Stimulated activated CD8-positive, alpha-beta memory T cell treated with anti-CD3 and anti-CD28 coated beads, Interleukin-2, amount 100 ng/mL, for 48 hours (primary cell): ENCODE data around the gene CAPN2.

Source experiments
- DNase-seq, 2 donors: peaks; one replicate each; pipeline ENCODE4 v3.0.0-alpha.2; 2020; ENCODE audit warnings: low read depth in 2 of 2

The CAPN2 gene

GRCh38 chr1:223712194-223712849 is at the start of gene CAPN2:
TSS of gene CAPN2 (plus strand) at chr1:223712539. CDS start at chr1:223712641, 102 bp downstream.
- DNase-seq: peak; percentile 42 to 50

- no peak for DNase-seq
These were observed 49.4 kb upstream of the CAPN2 start for GRCh38 chr1:223662943-223663342.

GRCh38 chr1:223664106-223664505 is 48.2 kb upstream of the CAPN2 start:
- no peak for DNase-seq

- DNase-seq: no peak
These were observed 46.6 kb upstream of the CAPN2 start, which contains the start of gene CAPN8 for GRCh38 chr1:223665592-223666312. TSS of gene CAPN8 (minus strand) at chr1:223665701. CDS start at chr1:223665646, 55 bp downstream.

- DNase-seq: no peak
These were observed 44.7 kb upstream of the CAPN2 start for GRCh38 chr1:223667484-223668182.

GRCh38 chr1:223669003-223669795 is 43.1 kb upstream of the CAPN2 start:
- DNase-seq: no peak

- DNase-seq: peak; percentile 2 to 4
These were observed 41.7 kb upstream of the CAPN2 start for GRCh38 chr1:223670458-223671159.

GRCh38 chr1:223674119-223674890 is 38.0 kb upstream of the CAPN2 start:
- DNase-seq: no peak

GRCh38 chr1:223678841-223679240 is 33.5 kb upstream of the CAPN2 start:
- DNase-seq: no peak

- no peak for DNase-seq
These were observed 32.2 kb upstream of the CAPN2 start for GRCh38 chr1:223680188-223680587.

- DNase-seq: no peak
These were observed 29.8 kb upstream of the CAPN2 start for GRCh38 chr1:223682502-223682901.

GRCh38 chr1:223683586-223684487 is 28.5 kb upstream of the CAPN2 start:
- DNase-seq: peak in 1 of 2 donors; percentile 34

- DNase-seq: no peak
These were observed 27.9 kb upstream of the CAPN2 start for GRCh38 chr1:223684488-223684792.

- no peak for DNase-seq
These were observed 21.2 kb upstream of the CAPN2 start for GRCh38 chr1:223691121-223691520.

GRCh38 chr1:223695014-223695548 is 17.3 kb upstream of the CAPN2 start:
- DNase-seq: no peak

- no peak for DNase-seq
These were observed 16.4 kb upstream of the CAPN2 start for GRCh38 chr1:223695941-223696340.

GRCh38 chr1:223700388-223700918 is 11.9 kb upstream of the CAPN2 start:
- no peak for DNase-seq

- DNase-seq: no peak
These were observed 11.2 kb upstream of the CAPN2 start for GRCh38 chr1:223700942-223701637.
